GM18870 (cell line): Measurements from ENCODE around the gene MRPL40.

Source experiments
- ATAC-seq: cut with Tn5 transposase; IDR thresholded peaks from one replicate; pipeline ENCODE4 v1.9.1; 2021; ENCODE audit warnings: moderate library complexity; ENCODE audit not compliant: unreplicated experiment

The MRPL40 gene

GRCh38 chr22:19480173-19480568, 47.8 kb downstream of the MRPL40 start:
- ATAC-seq, result no peak

DNA sequence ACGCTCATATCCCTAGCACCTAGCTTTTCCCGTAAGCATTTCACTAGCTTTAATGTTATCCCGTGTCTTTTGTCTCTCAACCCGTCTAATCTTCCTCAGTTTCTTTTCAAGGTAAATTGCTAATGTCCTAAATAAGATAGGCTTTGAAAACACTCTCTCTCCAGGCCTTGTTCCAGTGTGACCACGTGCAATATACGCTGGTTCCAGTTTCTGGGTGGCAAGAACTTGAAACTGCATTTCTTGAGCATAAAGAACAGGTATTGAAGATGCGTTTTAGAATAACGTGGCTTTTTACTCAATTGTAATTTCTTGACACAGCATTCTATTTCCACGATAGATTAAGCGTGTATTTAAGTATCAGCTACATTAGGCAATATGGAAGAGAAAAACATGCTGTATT, 48.4 kb downstream of the MRPL40 start:
- ATAC-seq, result no peak

DNA sequence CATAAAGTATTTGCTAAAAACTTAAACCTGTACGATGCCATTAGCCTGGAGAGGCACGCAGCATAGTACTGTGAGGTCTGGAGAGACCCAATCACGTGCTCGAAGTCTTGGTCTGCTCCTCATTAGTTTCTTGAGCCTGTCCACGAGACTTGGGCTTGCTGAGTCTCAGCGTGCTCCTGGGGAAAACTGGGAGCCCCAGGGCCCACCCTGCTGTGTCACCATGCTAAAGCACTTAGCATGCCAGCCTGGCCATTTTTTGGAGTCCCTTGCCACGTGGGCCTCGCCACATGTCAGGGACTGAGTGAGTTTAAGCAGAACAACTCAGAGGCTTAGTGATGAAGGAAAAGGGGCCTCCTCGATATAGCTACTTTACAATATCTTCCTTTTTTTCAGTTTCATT, 50.0 kb downstream of the MRPL40 start:
- no peak for ATAC-seq

DNA sequence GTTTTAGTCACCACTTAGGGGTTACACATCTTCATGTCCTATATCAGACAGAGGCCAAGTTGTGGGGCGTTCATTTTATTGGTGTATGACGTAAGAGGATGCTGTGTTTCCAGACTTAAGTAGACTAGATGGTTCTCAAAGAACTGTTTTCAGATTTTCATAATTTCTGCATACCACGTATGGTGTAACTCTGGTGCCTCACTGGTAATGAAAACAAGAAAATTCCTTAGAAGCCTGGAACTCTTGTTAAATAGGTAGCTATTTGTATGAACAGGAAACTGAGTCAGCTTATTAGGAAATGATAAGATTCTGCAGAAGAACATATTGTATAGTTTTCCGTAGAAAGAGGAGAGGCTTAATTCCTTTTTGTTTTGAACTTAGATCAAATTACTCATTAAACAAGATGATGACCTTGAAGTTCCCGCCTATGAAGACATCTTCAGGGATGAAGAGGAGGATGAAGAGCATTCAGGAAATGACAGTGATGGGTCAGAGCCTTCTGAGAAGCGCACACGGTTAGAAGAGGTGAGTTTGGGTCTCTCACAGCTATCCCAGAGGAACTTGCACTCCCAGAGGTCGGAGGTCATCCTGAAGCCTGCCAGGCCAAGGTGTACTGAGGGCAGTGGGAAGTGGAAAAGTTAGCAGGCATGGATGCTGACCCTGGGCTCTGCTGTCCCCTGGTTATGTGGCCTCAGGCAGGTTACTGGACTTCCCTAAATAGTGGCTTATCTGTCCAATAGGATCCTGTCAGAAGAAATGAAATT, 51.3 kb downstream of the MRPL40 start:
- ATAC-seq, result no peak
